ENCODE results near the gene PAX7. TPM values are rescaled to one million over a fixed set of nuclear protein-coding genes. Genes with fewer than 3 reads are reported as not detected.

The PAX7 gene
- polyA plus RNA-seq, 1 of the 3 experiments (the other 2 are of a cell fraction) = not detected

- no peaks in the 10 kb centered on the region for H3K9me2 ChIP-seq
- no peak for DNase-seq
- H3K79me2 ChIP-seq (ENCODE audit: insufficient read depth) = no peaks in the 10 kb centered on the region
- H3K27ac ChIP-seq (ENCODE audit: low read depth in 2 of 2, low read length in 1 of 2) = no peak overlapping the region
- ChIA-PET CTCF (no interaction called here), POLR2A (no interaction called here)
- H2AFZ ChIP-seq (ENCODE audit: low read depth) = no peak overlapping the region
- no peaks in the 10 kb centered on the region for H3F3A ChIP-seq (replicated peaks; ENCODE audit: insufficient read depth)
- 36% methylated on average over 6 of the region's 6 CpGs for WGBS (ENCODE audit: low lambda C conversion rate)
- H3K9me3 ChIP-seq = no peaks in the 10 kb centered on the region
- H3K27me3 ChIP-seq (ENCODE audit: insufficient read depth) = no peaks in the 10 kb centered on the region
- no peaks in the 10 kb centered on the region for H3K36me3 ChIP-seq (replicated peaks in 1 of 2; ENCODE audit: control insufficient read depth in 1 of 2, insufficient read depth in 2 of 2, low read length in 1 of 2)
- no peak for TF ChIP-seq CHD2 (IDR thresholded peaks at IDR 0.05; ENCODE audit: low read length, partially characterized antibody)
- TF ChIP-seq POLR2AphosphoS5 (IDR thresholded peaks at IDR 0.05; ENCODE audit: low read depth, low read length) = no peak
- TF ChIP-seq ELF1 (IDR thresholded peaks at IDR 0.05) = no peak
- TF ChIP-seq IRF3 (IDR thresholded peaks at IDR 0.05; ENCODE audit: low read depth, low read length) = no peak
- TF ChIP-seq EZH2phosphoT487 (IDR thresholded peaks at IDR 0.05; ENCODE audit: borderline replicate concordance, low read depth) = no peak
- TF ChIP-seq FOXJ3 (CRISPR knock-in tag; IDR thresholded peaks at IDR 0.05) = no peak
- TF ChIP-seq RCOR1 (IDR thresholded peaks at IDR 0.05; ENCODE audit: low read length) = no peak
- no peak for TF ChIP-seq SMC3 (IDR thresholded peaks at IDR 0.05; ENCODE audit: low read depth, low read length)
- TF ChIP-seq NRF1 (IDR thresholded peaks at IDR 0.05; ENCODE audit: low read depth, low read length) = no peak
- TF ChIP-seq EP300 (IDR thresholded peaks at IDR 0.05; ENCODE audit: borderline replicate concordance in 1 of 2, low read depth in 1 of 2, low read length in 1 of 2) = no peak
- TF ChIP-seq YY1 (IDR thresholded peaks at IDR 0.05; ENCODE audit: low read depth) = no peak
- no peak for TF ChIP-seq NFIC (IDR thresholded peaks at IDR 0.05; ENCODE audit: borderline replicate concordance)
- TF ChIP-seq SIN3A (IDR thresholded peaks at IDR 0.05; ENCODE audit: borderline replicate concordance, low read depth, low read length) = no peak
- TF ChIP-seq GATA2 (CRISPR knock-in tag; IDR thresholded peaks at IDR 0.05) = no peak
- TF ChIP-seq REST (IDR thresholded peaks at IDR 0.05; ENCODE audit: low read depth, low read length) = no peak
- no peak for TF ChIP-seq MEF2A (IDR thresholded peaks at IDR 0.05; ENCODE audit: borderline replicate concordance, low read depth)
- no peak for TF ChIP-seq CTCF (IDR thresholded peaks at IDR 0.05)
- TF ChIP-seq RFX5 (IDR thresholded peaks at IDR 0.05; ENCODE audit: low read length) = no peak
- TF ChIP-seq TEAD4 (IDR thresholded peaks at IDR 0.05; ENCODE audit: borderline replicate concordance, insufficient read depth) = no peak
- H3K9ac ChIP-seq = no peak overlapping the region
- no peaks in the 10 kb centered on the region for H4K20me1 ChIP-seq (ENCODE audit: insufficient read depth)
- no peak overlapping the region for H3K4me3 ChIP-seq (ENCODE audit: low read depth in 2 of 2, low read length in 1 of 2)
- H3K4me1 ChIP-seq (ENCODE audit: control insufficient read depth in 1 of 2, insufficient read depth in 2 of 2, low read depth in 1 of 2, low read length in 1 of 2) = no peaks in the 10 kb centered on the region
- H3K4me2 ChIP-seq = no peak overlapping the region
Observed at GRCh38 chr1:18739408-18739807, 108.8 kb downstream of the PAX7 start.

All from SK-N-SH (cell line).